Inferior parietal cortex (tissue), 1 donor: ENCODE data around the gene CACNA1C.

ENCODE experiments used
- DNase-seq: peaks from one replicate; pipeline ENCODE4 v3.0.0-alpha.2; 2016; ENCODE audit errors: extremely low spot score

Gene CACNA1C

GRCh38 chr12:2052826-2053678 is at the start of gene CACNA1C:
TSS of gene CACNA1C (plus strand) at chr12:2052987. CDS start at chr12:2053563, 576 bp downstream.
- no peak for DNase-seq

GRCh38 chr12:2003676-2004112 is 49.1 kb upstream of the CACNA1C start:
- peak; percentile 18 for DNase-seq

- peak; percentile 92 for DNase-seq
These were observed 48.5 kb upstream of the CACNA1C start, which contains the start of gene DCP1B for GRCh38 chr12:2004113-2004929. TSS of gene DCP1B (minus strand) at chr12:2004457. CDS start at chr12:2004431, 26 bp downstream.

GRCh38 chr12:2008677-2009076 is 44.1 kb upstream of the CACNA1C start:
- DNase-seq, result no peak

GRCh38 chr12:2009623-2010022 is 43.2 kb upstream of the CACNA1C start:
- no peak for DNase-seq

- DNase-seq, result no peak
These were observed 40.9 kb upstream of the CACNA1C start for GRCh38 chr12:2011643-2012607.

- DNase-seq, result no peak
These were observed 39.7 kb upstream of the CACNA1C start for GRCh38 chr12:2013086-2013485.

- DNase-seq, result no peak
These were observed 39.1 kb upstream of the CACNA1C start for GRCh38 chr12:2013527-2014223.

GRCh38 chr12:2014231-2014630 is 38.6 kb upstream of the CACNA1C start:
- no peak for DNase-seq

GRCh38 chr12:2016862-2017545 is 35.8 kb upstream of the CACNA1C start:
- DNase-seq, result no peak

- no peak for DNase-seq
These were observed 35.0 kb upstream of the CACNA1C start for GRCh38 chr12:2017546-2018337.

GRCh38 chr12:2018391-2018790 is 34.4 kb upstream of the CACNA1C start:
- DNase-seq, result no peak

GRCh38 chr12:2019126-2019525 is 33.7 kb upstream of the CACNA1C start:
- no peak for DNase-seq

- DNase-seq, result no peak
These were observed 32.3 kb upstream of the CACNA1C start for GRCh38 chr12:2020511-2020910.

- DNase-seq, result no peak
These were observed 29.4 kb upstream of the CACNA1C start for GRCh38 chr12:2023365-2023764.

- DNase-seq, result no peak
These were observed 25.4 kb upstream of the CACNA1C start for GRCh38 chr12:2027351-2027750.

GRCh38 chr12:2029851-2030250 is 22.9 kb upstream of the CACNA1C start:
- DNase-seq, result no peak

GRCh38 chr12:2032506-2032905 is 20.3 kb upstream of the CACNA1C start:
- peak; percentile 38 for DNase-seq
